NCI-H2227 (cell line): ENCODE data around the gene RPS13.
"Not testable (repeated sequence)": the region's sequence is repeated elsewhere in the genome, so short reads cannot be mapped to it uniquely, and the experiment has no call there.

Experiments
- DNase-seq: peaks from one replicate; lab custom pipeline; 2025; ENCODE audit not compliant: unreplicated experiment; lab: John Stamatoyannopoulos, UW

Gene RPS13

GRCh38 chr11:17036666-17037658, 40.5 kb downstream of the RPS13 start:
- DNase-seq, result no peak

DNA sequence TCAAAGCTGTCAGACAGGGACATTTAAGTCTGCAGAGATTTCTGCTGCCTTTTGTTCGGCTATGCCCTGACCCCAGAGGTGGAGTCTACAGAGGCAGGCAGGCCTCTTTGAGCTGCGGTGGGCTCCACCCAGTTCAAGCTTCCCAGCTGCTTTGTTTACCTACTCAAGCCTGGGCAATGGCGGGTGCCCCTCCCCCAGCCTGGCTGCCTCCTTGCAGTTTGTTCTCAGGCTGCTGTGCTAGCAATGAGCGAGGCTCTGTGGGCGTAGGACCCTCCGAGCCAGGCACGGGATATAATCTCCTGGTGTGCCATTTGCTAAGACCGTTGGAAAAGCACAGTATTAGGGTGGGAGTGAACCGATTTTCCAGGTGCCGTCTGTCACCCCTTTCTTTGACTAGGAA, 43.4 kb downstream of the RPS13 start:
- not testable (repeated sequence) for DNase-seq

- DNase-seq, result no peak
These were observed 50.9 kb downstream of the RPS13 start for GRCh38 chr11:17026487-17027082.

DNA sequence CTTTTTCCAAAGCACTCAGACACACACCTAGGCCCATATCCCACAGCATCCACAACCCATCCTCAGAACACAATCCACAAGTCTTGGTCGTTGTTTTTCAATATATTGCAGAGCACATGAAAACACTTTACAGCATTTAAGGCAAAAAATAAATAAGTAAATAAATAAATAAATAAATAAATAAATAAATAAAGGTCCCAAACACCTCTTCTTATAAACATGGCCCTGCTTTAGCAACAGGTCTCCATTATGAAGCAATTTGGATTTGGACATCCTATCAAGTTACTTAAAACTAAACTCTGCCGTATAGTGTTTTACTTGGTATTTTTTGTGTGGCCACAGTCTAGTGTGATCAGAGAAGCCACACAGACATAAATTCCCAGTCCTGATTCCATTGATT, 52.5 kb downstream of the RPS13 start:
- no peak for DNase-seq
